ENCODE data around the gene ANTKMT.

DNA sequence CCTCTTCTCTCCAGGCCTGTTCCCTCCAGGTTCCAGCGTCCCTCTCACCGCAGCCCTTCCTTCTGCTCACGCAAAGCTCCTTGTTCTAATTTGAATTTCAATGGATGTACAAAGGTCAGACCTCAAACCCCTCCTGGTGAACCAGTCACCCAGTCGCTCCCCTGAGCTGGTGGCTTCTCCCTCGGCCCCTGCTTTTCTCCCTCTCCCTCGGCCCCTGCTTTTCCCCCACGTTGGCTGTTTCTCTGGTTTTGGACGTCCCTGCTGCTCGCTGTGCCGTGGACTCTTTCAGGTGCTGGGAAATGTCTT lies 31.0 kb downstream of the ANTKMT start:
- TF ChIP-seq, protein P1, sequence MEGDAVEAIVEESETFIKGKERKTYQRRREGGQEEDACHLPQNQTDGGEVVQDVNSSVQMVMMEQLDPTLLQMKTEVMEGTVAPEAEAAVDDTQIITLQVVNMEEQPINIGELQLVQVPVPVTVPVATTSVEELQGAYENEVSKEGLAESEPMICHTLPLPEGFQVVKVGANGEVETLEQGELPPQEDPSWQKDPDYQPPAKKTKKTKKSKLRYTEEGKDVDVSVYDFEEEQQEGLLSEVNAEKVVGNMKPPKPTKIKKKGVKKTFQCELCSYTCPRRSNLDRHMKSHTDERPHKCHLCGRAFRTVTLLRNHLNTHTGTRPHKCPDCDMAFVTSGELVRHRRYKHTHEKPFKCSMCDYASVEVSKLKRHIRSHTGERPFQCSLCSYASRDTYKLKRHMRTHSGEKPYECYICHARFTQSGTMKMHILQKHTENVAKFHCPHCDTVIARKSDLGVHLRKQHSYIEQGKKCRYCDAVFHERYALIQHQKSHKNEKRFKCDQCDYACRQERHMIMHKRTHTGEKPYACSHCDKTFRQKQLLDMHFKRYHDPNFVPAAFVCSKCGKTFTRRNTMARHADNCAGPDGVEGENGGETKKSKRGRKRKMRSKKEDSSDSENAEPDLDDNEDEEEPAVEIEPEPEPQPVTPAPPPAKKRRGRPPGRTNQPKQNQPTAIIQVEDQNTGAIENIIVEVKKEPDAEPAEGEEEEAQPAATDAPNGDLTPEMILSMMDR (IDR thresholded peaks at IDR 0.05; ENCODE audit: extremely low read depth in 1 of 2, insufficient read depth in 1 of 2, low read depth in 1 of 2, low read length in 2 of 2) = no peak
- no peak for TF ChIP-seq POLR2A (IDR thresholded peaks at IDR 0.05; ENCODE audit: low read depth, low read length)
- TF ChIP-seq JUN (IDR thresholded peaks at IDR 0.05; ENCODE audit: borderline replicate concordance, insufficient read depth, insufficient read length, low read depth) = no peak
- no peak for TF ChIP-seq POLR2AphosphoS5 (IDR thresholded peaks at IDR 0.05; ENCODE audit: insufficient read depth, low read depth, low read length)
- TF ChIP-seq MYC (IDR thresholded peaks at IDR 0.05; ENCODE audit: low read depth, low read length) = no peak
- no peak for TF ChIP-seq FOS (IDR thresholded peaks at IDR 0.05; ENCODE audit: borderline replicate concordance, insufficient read depth, low read length)
- peak; percentile 19 for TF ChIP-seq EZH2 (IDR thresholded peaks at IDR 0.05; ENCODE audit: borderline replicate concordance, low read depth, low read length, severe bottlenecking)
- TF ChIP-seq, protein P2, sequence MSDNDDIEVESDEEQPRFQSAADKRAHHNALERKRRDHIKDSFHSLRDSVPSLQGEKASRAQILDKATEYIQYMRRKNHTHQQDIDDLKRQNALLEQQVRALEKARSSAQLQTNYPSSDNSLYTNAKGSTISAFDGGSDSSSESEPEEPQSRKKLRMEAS (IDR thresholded peaks at IDR 0.05; ENCODE audit: insufficient read depth, insufficient read length) = no peak

Data from endothelial cell of umbilical vein (primary cell).